Calu3 (cell line): ENCODE data around the gene CNIH2. TPM values are rescaled to one million over a fixed set of nuclear protein-coding genes. Genes with fewer than 3 reads are reported as not detected.

Experiments used
- Bru-seq: library from RNA; stranded (reverse); fragments of 400-500 nt; gene quantifications from one replicate; lab custom pipeline; 2021; lab: Mats Ljungman, UMichigan
- BruChase-seq, 2 experiments: library from RNA; stranded (reverse); fragments of 400-500 nt; gene quantifications; one replicate each; lab custom pipeline; 2021; lab: Mats Ljungman, UMichigan
- BruUV-seq: library from RNA; stranded (reverse); fragments of 400-500 nt; replicated peaks from 2 replicates; lab custom pipeline; 2021; lab: Mats Ljungman, UMichigan
- CTCF ChIA-PET: fragments of 300-600 bp; sonication (Branson Sonifier 250); formaldehyde crosslinking; loops from one replicate; lab custom pipeline; 2022; ENCODE audit warnings: antibody characterized with exemption; lab: Charles Lee
- DNase-seq: peaks from one replicate; pipeline ENCODE4 v3.0.0; 2022
- H3K27ac Mint-ChIP-seq: one replicate; pipeline ENCODE4 v1.8.0; 2022; ENCODE audit warnings: mixed read lengths; ENCODE audit not compliant: unreplicated experiment
- H3K27me3 Mint-ChIP-seq: one replicate; pipeline ENCODE4 v1.8.0; 2022; ENCODE audit warnings: mixed read lengths; ENCODE audit not compliant: unreplicated experiment
- H3K36me3 Mint-ChIP-seq: one replicate; pipeline ENCODE4 v1.8.0; 2022; ENCODE audit warnings: mild to moderate bottlenecking, moderate library complexity, mixed read lengths; ENCODE audit not compliant: insufficient read depth, unreplicated experiment
- H3K4me1 Mint-ChIP-seq: one replicate; pipeline ENCODE4 v1.8.0; 2022; ENCODE audit warnings: mild to moderate bottlenecking, low read depth, mixed read lengths; ENCODE audit not compliant: unreplicated experiment
- H3K4me3 Mint-ChIP-seq: one replicate; pipeline ENCODE4 v1.8.0; 2022; ENCODE audit warnings: mild to moderate bottlenecking, low read depth, moderate library complexity, mixed read lengths; ENCODE audit not compliant: unreplicated experiment
- H3K9me3 Mint-ChIP-seq: one replicate; pipeline ENCODE4 v1.8.0; 2022; ENCODE audit warnings: low read depth, mixed read lengths; ENCODE audit not compliant: unreplicated experiment
- CTCF ChIP-seq: fragments of 200-600 bp; IDR thresholded peaks from one replicate; pipeline ENCODE4 v1.8.0; 2022; ENCODE audit warnings: antibody characterized with exemption; ENCODE audit not compliant: unreplicated experiment
- intact Hi-C: fragments of 100-400 bp; cut with micrococcal nuclease; formaldehyde crosslinking; loops from one replicate; pipeline ENCODE4 v1.10.0; 2022; ENCODE audit not compliant: unreplicated experiment
- long read RNA-seq: library from polyadenylated mRNA; stranded (forward); transcript quantifications from one replicate; pipeline ENCODE4 v2.0.0, GENCODE V29; 2022
- total RNA-seq: library from RNA; stranded (reverse); gene quantifications from 2 replicates; pipeline ENCODE4 v1.2.3, GENCODE V29; 2022

The CNIH2 gene
- 2.9 and 3.5 TPM in 2 replicates for total RNA-seq
- Bru-seq, nascent RNA = percentile 45 among the genes with signal in this experiment
- percentile 64 among the genes with signal in this experiment for BruChase-seq, experiment 1, labeled RNA remaining after a 6-hour chase
- BruChase-seq, experiment 2, labeled RNA remaining after a 2-hour chase = percentile 56 among the genes with signal in this experiment
- long read RNA-seq = 0 reads

DNA sequence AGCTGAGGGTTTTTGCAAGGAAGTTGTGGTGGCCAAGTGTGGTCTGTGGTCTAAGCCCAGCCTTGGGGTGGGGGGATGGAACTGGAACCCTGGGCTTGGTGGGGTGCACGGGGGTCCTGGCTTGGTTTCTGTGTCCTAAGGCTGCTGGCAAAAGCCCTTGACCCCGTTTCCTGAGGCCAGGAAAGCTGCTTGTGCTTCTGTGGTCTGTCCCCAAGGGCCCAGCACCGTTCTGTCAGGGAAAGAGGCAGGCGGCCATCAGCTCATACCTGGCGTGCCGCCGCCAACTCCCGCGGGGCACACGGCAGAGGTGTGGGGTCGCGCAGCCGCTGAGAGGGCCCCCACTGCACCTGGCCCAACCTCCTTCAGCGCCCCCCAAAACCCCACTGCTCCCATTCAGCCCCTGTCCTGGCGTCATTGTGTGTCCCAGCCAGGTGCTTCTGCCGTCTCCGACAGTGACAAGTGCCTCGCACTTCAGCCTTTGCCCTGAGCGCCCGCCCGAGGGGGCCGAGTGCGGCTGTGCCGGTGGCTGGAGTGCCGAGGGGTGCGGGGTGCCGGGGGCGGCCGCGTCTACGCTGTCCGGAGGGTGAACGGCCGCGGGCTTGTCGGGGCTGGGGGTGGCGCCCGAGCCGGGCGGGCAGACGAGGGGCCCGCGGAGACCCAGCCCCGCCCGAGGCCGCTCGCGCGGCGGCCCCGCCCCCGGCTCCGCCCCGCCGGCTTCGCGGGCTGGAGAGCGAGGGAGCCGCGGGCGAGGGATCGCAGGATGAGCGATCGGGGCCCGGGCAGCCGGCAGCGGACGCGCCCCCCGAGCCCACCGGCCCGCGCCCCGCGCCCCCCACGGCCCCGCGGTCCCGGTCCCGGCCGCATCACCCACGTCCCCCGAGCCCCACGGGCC, at the start of gene CNIH2:
CNIH2 (plus strand) TSS at position 705 of the 892 bp plus-strand sequence. CDS start 282 bp downstream, outside the sequence.
- CTCF ChIA-PET = no interaction called here
- Mint-ChIP-seq H3K36me3 (peaks cover 54% of the 10 kb centered on the region), H3K27ac (peak within 1 kb of the TSS; percentile 66), H3K9me3 (no peaks in the 10 kb centered on the region), H3K27me3 (peaks cover 29% of the 10 kb centered on the region), H3K4me1 (peaks cover 15% of the 10 kb centered on the region), H3K4me3 (peak within 1 kb of the TSS; percentile 49)
- DNase-seq = peak; percentile 33
- BruUV-seq = no TSS peak
- no peak for TF ChIP-seq CTCF
- intact Hi-C loops = no loop called here

DNA sequence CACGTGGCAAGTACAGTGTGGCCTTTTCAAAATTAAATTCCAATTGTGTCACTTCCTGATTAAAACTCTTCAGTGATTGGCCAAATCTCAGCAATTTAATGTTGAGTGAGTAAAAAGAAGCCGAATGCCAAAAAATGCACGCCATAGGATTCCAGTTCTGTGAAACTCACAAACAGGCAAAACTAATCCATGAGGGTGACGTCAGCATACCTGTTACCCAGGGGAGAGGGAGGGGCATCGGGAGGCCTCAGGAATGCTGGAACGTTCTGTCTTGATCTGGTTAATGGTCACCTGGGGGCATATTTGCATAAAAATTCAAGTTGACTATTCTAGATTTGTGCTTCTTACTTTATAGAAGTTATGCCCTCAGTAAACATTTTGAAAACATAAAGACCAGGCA, 49.5 kb upstream of the CNIH2 start:
- no TSS peak for BruUV-seq
- Mint-ChIP-seq H3K36me3 (peaks cover 12% of the 10 kb centered on the region), H3K4me3 (no peak overlapping the region), H3K27ac (no peak overlapping the region), H3K4me1 (no peaks in the 10 kb centered on the region), H3K27me3 (no peaks in the 10 kb centered on the region), H3K9me3 (no peaks in the 10 kb centered on the region)
- CTCF ChIA-PET = no interaction called here
- no peak for DNase-seq
- intact Hi-C loops = no loop called here
- TF ChIP-seq CTCF = no peak

GRCh38 chr11:66230156-66230555, 47.8 kb upstream of the CNIH2 start:
- H3K9me3 Mint-ChIP-seq = no peaks in the 10 kb centered on the region
- no peak for TF ChIP-seq CTCF
- BruUV-seq = no TSS peak
- no peaks in the 10 kb centered on the region for H3K27me3 Mint-ChIP-seq
- no peaks in the 10 kb centered on the region for H3K4me1 Mint-ChIP-seq
- no peak for DNase-seq
- intact Hi-C loops = no loop called here
- H3K36me3 Mint-ChIP-seq = peaks cover 18% of the 10 kb centered on the region
- H3K27ac Mint-ChIP-seq = no peak overlapping the region
- CTCF ChIA-PET = no interaction called here
- H3K4me3 Mint-ChIP-seq = no peak overlapping the region

- Mint-ChIP-seq H3K36me3 (peaks cover 18% of the 10 kb centered on the region), H3K27ac (no peak overlapping the region)
Measured at GRCh38 chr11:66230978-66231377, 47.0 kb upstream of the CNIH2 start.

More at GRCh38 chr11:66230978-66231377, 47.0 kb upstream of the CNIH2 start:
- no peaks in the 10 kb centered on the region for H3K9me3 Mint-ChIP-seq
- no peaks in the 10 kb centered on the region for H3K4me1 Mint-ChIP-seq
- no TSS peak for BruUV-seq
- TF ChIP-seq CTCF = no peak
- intact Hi-C loops = no loop called here
- no peak overlapping the region for H3K4me3 Mint-ChIP-seq
- H3K27me3 Mint-ChIP-seq = no peaks in the 10 kb centered on the region
- CTCF ChIA-PET = no interaction called here
- DNase-seq = no peak
